Panc1 (cell line): ENCODE results near the gene GRAMD2A. TPM values are rescaled to one million over a fixed set of nuclear protein-coding genes. Genes with fewer than 3 reads are reported as not detected.

Experiments
- ATAC-seq: fragments of 200-7000 bp; cut with Tn5 transposase; 2 replicates; pipeline ENCODE4 v1.9.1; 2020; ENCODE audit warnings: mild to moderate bottlenecking, moderate library complexity
- BruUV-seq: library from RNA; stranded (reverse); fragments of 400-500 nt; replicated peaks from 2 replicates; lab custom pipeline; 2021; lab: Mats Ljungman, UMichigan
- CTCF ChIA-PET: fragments of 300-600 bp; sonication (Branson Sonifier 250); formaldehyde crosslinking; loops from one replicate; lab custom pipeline; 2022; ENCODE audit warnings: antibody characterized with exemption; lab: Charles Lee
- POLR2A ChIA-PET: fragments of 300-600 bp; sonication (Branson Sonifier 250); formaldehyde crosslinking; loops from one replicate; lab custom pipeline; 2022; ENCODE audit warnings: antibody characterized with exemption; lab: Charles Lee
- DNase-seq: peaks from one replicate; pipeline ENCODE4 v3.0.0-alpha.2; 2010; ENCODE audit warnings: low read depth, low spot score
- H3K27ac ChIP-seq: 2 replicates; pipeline ENCODE4 v1.5.1; 2011; ENCODE audit warnings: mild to moderate bottlenecking, low read length, inconsistent platforms
- H3K27me3 ChIP-seq: fragments of 200-500 bp; sonication (Bioruptor generic); 2 replicates; pipeline ENCODE4 v1.6.0; 2014; ENCODE audit warnings: low read length, inconsistent platforms; ENCODE audit not compliant: control insufficient read depth, insufficient read depth
- H3K36me3 ChIP-seq: fragments of 200-500 bp; sonication (Bioruptor generic); 2 replicates; pipeline ENCODE4 v1.5.1; 2014; ENCODE audit warnings: inconsistent platforms, mild to moderate bottlenecking, low read length, moderate library complexity; ENCODE audit not compliant: control insufficient read depth, insufficient read depth
- H3K4me1 ChIP-seq: 2 replicates; pipeline ENCODE4 v1.5.1; 2011; ENCODE audit warnings: inconsistent platforms, mild to moderate bottlenecking, low read length, moderate library complexity; ENCODE audit not compliant: control insufficient read depth, insufficient read depth
- H3K4me3 ChIP-seq, 2 experiments: 2 replicates each; pipeline ENCODE4 v1.5.1; 2011 to 2012; ENCODE audit warnings: low read depth in 2 of 2, low read length in 2 of 2, mild to moderate bottlenecking in 2 of 2, inconsistent platforms in 1 of 2, moderate library complexity in 1 of 2
- H3K9me3 ChIP-seq: fragments of 200-500 bp; sonication (Bioruptor generic); 2 replicates; pipeline ENCODE4 v1.5.1; 2014; ENCODE audit warnings: low read depth, mild to moderate bottlenecking, inconsistent platforms, low read length, moderate library complexity; ENCODE audit not compliant: control insufficient read depth, insufficient read depth
- CTCF ChIP-seq: fragments of 450-650 bp; IDR thresholded peaks from 2 replicates; pipeline ENCODE4 v1.5.1; 2017; ENCODE audit warnings: mild to moderate bottlenecking
- POLR2AphosphoS5 ChIP-seq: IDR thresholded peaks from 2 replicates; pipeline ENCODE4 v1.6.1; 2012; ENCODE audit warnings: mild to moderate bottlenecking, low read depth, low read length, moderate library complexity
- SIN3A ChIP-seq: IDR thresholded peaks from 2 replicates; pipeline ENCODE4 v1.6.1; 2012; ENCODE audit warnings: low read depth, mild to moderate bottlenecking, low read length, moderate library complexity, borderline replicate concordance; ENCODE audit not compliant: insufficient read depth
- TCF7L2 ChIP-seq: IDR thresholded peaks from 2 replicates; pipeline ENCODE4 v1.6.1; 2011; ENCODE audit warnings: mild to moderate bottlenecking, low read depth, low read length, inconsistent platforms
- in situ Hi-C: cut with HindIII; loops from 2 replicates; pipeline ENCODE4 v1.10.0; 2016; ENCODE audit warnings: low sequenced_read_pairs, low pct_unique_long_range_greater_than_20kb
- intact Hi-C: fragments of 100-400 bp; cut with micrococcal nuclease; formaldehyde crosslinking; loops from one replicate; pipeline ENCODE4 v1.10.0; 2022; ENCODE audit not compliant: unreplicated experiment
- total RNA-seq: library from RNA; stranded (reverse); gene quantifications from one replicate; pipeline ENCODE4 v1.2.1, GENCODE V29; 2021; ENCODE audit not compliant: unreplicated experiment
- TF ChIP-seq, protein P1 (sequence below), 2 experiments: IDR thresholded peaks; 2 replicates each; pipeline ENCODE4 v1.6.1; 2011 to 2012; ENCODE audit warnings: low read depth in 2 of 2, control low read depth in 1 of 2, low read length in 1 of 2, mild to moderate bottlenecking in 1 of 2, moderate library complexity in 1 of 2; ENCODE audit not compliant: insufficient read depth in 1 of 2

GRAMD2A gene
- total RNA-seq, 1 experiment from 2014 or later, result 1.3 TPM

GRCh38 chr15:72227720-72228119 is 30.1 kb upstream of the GRAMD2A start:
- CTCF ChIA-PET, result interaction anchor here (0.7 to 1.7 kb wide), 2 partner anchors 26 to 1643 kb away, joined by 4 to 19 read pairs; no protein-coding TSS in a partner anchor
- DNase-seq (no peak), ATAC-seq (no peak)
- no TSS peak for BruUV-seq
- no peaks in the 10 kb centered on the region for H3K9me3 ChIP-seq
- intact Hi-C loops (no loop called here), in situ Hi-C loops (no loop called here)
- H3K27me3 ChIP-seq, result no peaks in the 10 kb centered on the region
- no peak for TF ChIP-seq SIN3A
- TF ChIP-seq CTCF, result no peak
- TF ChIP-seq TCF7L2, result no peak
- no peak for TF ChIP-seq POLR2AphosphoS5
- TF ChIP-seq, protein P1, sequence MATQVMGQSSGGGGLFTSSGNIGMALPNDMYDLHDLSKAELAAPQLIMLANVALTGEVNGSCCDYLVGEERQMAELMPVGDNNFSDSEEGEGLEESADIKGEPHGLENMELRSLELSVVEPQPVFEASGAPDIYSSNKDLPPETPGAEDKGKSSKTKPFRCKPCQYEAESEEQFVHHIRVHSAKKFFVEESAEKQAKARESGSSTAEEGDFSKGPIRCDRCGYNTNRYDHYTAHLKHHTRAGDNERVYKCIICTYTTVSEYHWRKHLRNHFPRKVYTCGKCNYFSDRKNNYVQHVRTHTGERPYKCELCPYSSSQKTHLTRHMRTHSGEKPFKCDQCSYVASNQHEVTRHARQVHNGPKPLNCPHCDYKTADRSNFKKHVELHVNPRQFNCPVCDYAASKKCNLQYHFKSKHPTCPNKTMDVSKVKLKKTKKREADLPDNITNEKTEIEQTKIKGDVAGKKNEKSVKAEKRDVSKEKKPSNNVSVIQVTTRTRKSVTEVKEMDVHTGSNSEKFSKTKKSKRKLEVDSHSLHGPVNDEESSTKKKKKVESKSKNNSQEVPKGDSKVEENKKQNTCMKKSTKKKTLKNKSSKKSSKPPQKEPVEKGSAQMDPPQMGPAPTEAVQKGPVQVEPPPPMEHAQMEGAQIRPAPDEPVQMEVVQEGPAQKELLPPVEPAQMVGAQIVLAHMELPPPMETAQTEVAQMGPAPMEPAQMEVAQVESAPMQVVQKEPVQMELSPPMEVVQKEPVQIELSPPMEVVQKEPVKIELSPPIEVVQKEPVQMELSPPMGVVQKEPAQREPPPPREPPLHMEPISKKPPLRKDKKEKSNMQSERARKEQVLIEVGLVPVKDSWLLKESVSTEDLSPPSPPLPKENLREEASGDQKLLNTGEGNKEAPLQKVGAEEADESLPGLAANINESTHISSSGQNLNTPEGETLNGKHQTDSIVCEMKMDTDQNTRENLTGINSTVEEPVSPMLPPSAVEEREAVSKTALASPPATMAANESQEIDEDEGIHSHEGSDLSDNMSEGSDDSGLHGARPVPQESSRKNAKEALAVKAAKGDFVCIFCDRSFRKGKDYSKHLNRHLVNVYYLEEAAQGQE (IDR thresholded peaks at IDR 0.05; ENCODE audit: insufficient read depth in 1 of 2, low read depth in 2 of 2, low read length in 1 of 2), result no peak
- peaks cover 49% of the 10 kb centered on the region for H3K4me1 ChIP-seq
- peaks cover 25% of the 10 kb centered on the region for H3K36me3 ChIP-seq
- peak overlapping the region; percentile 96 for H3K27ac ChIP-seq
- H3K4me3 ChIP-seq, result peak overlapping the region; percentile 84 to 97
- POLR2A ChIA-PET, result interaction anchor here (0.6 to 0.7 kb wide), 3 partner anchors 26 to 295 kb away, joined by 5 to 9 read pairs (median 8); no protein-coding TSS in a partner anchor

DNA sequence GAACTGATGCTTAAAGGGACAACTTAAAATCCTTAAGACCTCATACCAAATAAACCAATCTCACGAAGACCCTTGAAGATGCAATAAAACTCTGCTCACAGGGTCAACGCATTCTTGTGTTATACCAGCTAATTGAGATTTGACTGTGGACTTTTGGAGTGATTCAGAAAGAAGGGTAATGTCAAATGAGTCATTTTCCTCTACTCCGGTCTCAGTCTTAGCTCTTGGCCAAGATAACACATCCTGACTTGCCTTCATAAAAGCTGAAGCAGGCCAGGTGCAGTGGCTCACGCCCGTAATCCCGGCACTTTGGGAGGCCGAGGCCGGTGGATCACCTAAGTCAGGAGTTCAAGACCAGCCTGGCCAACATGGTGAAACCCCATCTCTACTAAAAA is 29.6 kb upstream of the GRAMD2A start:
- in situ Hi-C loops (no loop called here), intact Hi-C loops (no loop called here)
- Histone ChIP-seq H3K4me1 (peaks cover 49% of the 10 kb centered on the region), H3K27me3 (no peaks in the 10 kb centered on the region), H3K27ac (peak overlapping the region; percentile 96), H3K36me3 (peaks cover 25% of the 10 kb centered on the region), H3K4me3 (peak overlapping the region; percentile 84 to 97), H3K9me3 (no peaks in the 10 kb centered on the region)
- no peak for ATAC-seq
- no TSS peak for BruUV-seq
- ChIA-PET POLR2A (interaction anchor here (0.6 to 0.7 kb wide), 2 partner anchors 26 to 294 kb away, joined by 8 to 9 read pairs; no protein-coding TSS in a partner anchor), CTCF (interaction anchor here (1.3 to 1.7 kb wide), 2 partner anchors 26 to 27 kb away, joined by 4 to 7 read pairs; no protein-coding TSS in a partner anchor)
- no peak for DNase-seq
- no peak for TF ChIP-seq POLR2AphosphoS5

DNA sequence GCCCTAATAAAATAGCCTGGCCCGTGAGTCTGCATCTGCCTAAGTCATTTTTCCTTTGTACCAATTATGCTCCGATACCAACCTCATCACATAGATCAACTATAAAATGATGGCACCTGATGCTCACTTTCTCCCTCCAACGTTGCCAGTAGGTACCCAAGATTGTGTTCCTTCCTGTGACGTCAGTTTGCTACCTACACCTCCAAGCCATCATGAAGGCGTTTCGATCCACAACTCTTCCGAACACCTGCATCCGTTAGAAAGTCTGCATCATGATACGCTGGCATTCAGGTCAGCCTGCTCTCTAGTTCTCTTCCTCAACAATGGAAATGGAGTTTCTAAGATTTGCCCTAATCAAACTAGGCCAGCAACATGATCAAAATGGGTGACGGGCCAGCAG is 25.7 kb upstream of the GRAMD2A start:
- DNase-seq (no peak), ATAC-seq (no peak)
- no TSS peak for BruUV-seq
- CTCF ChIA-PET, result no interaction called here
- in situ Hi-C loops, result no loop called here
- peaks cover 55% of the 10 kb centered on the region for H3K4me1 ChIP-seq
- peak overlapping the region; percentile 45 for H3K27ac ChIP-seq
- intact Hi-C loops, result no loop called here
- H3K27me3 ChIP-seq, result no peaks in the 10 kb centered on the region
- peaks cover 38% of the 10 kb centered on the region for H3K36me3 ChIP-seq
- no peaks in the 10 kb centered on the region for H3K9me3 ChIP-seq
- POLR2A ChIA-PET, result interaction anchor here (1.2 kb wide), 1 partner anchor 13 kb away, joined by 13 read pairs; no protein-coding TSS in a partner anchor
- no peak overlapping the region for H3K4me3 ChIP-seq
- TF ChIP-seq POLR2AphosphoS5 (no peak), SIN3A (no peak), CTCF (no peak), TCF7L2 (no peak)
- TF ChIP-seq, protein P1 (IDR thresholded peaks at IDR 0.05; ENCODE audit: insufficient read depth in 1 of 2, low read depth in 2 of 2, low read length in 1 of 2), result no peak
